ENCODE data around the gene TMEM129.
"Not testable (repeated sequence)": the region's sequence is repeated elsewhere in the genome, so short reads cannot be mapped to it uniquely, and the experiment has no call there.

TMEM129 gene

GRCh38 chr4:1693131-1693896, 27.8 kb downstream of the TMEM129 start:
- peak; percentile 74 for DNase-seq (ENCODE audit: low spot score)

- DNase-seq (ENCODE audit: low spot score): no peak
These were observed 29.3 kb downstream of the TMEM129 start for GRCh38 chr4:1691737-1692373.

GRCh38 chr4:1690698-1691097, 30.4 kb downstream of the TMEM129 start:
- no peak for DNase-seq (ENCODE audit: low spot score)

- DNase-seq (ENCODE audit: low spot score): no peak
These were observed 34.6 kb downstream of the TMEM129 start for GRCh38 chr4:1686440-1687036.

DNA sequence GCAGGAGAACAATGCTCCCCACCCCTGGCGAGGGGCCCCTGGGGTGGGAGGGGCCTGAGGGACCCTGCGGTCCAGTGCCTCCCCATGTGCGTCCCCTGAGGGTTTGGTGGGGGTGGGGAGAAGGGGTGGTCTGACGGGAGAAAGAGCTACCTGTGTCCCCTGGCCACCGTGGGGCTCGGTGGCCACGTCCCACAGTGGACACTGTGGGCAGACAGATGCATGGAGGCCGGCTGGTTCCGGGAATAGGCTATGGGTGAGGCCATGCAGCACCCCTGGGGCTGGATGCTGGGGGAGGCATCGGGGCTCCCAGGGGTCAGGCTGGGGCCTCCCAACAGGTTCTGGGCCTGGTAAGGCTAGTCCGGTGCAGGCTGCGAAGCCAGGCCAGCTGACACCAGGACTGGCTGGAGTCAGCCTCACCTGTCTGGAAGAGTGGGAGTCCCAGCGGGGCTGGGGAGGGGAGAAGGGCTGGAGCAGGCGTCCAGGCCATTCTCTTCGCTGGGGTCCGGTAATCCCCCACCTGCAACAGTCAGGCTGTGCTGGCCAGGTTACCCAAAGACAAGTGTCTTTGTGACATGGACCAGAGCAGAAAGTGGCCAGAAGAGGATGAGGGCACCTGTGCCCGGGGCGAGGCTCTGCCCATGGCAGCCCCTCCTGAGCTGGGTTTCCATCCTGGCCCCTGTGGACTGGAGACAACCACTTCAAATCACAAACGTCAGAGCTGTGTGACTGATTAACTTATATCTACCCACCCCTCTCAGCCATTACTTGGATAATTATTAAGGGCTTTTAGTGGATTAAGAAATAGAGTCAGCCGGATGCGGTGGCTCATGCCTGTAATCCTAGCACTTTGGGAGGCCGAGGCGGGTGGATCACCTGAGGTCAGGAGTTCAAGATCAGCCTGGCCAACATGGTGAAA, 35.6 kb downstream of the TMEM129 start:
- DNase-seq (ENCODE audit: low spot score): no peak

- no peak for DNase-seq (ENCODE audit: low spot score)
These were observed 36.5 kb downstream of the TMEM129 start for GRCh38 chr4:1684506-1685234.

- DNase-seq (ENCODE audit: low spot score): peak; percentile 75
These were observed 37.2 kb downstream of the TMEM129 start, which contains the start of gene FAM53A for GRCh38 chr4:1683736-1684505. Gene FAM53A (minus strand): TSS chr4:1684313. CDS start chr4:1668741, 15,572 bp downstream.

- DNase-seq (ENCODE audit: low spot score): peak; percentile 39
These were observed 37.8 kb downstream of the TMEM129 start for GRCh38 chr4:1683261-1683735.

DNA sequence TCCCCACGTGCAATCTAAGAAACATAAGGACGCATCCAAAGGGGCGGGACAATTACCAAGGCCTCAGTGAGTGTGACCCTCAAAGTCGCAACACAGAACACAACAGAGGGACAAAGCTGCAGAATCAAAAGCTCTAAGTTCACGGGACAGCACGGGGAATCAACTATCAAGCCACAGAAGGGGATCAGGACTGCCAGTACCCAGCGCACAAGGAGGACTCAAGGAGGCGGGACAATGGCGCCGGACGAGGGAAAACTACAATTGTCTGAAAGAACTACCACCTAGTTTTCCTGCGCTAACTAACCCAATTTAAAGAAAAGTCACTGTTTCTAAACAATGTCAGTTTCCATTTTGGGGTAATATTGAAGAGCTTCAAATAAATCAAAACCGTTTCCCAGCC, 38.3 kb downstream of the TMEM129 start:
- no peak for DNase-seq (ENCODE audit: low spot score)

- no peak for DNase-seq (ENCODE audit: low spot score)
These were observed 42.9 kb downstream of the TMEM129 start for GRCh38 chr4:1678244-1678643.

- DNase-seq (ENCODE audit: low spot score): no peak
These were observed 44.3 kb downstream of the TMEM129 start for GRCh38 chr4:1676605-1677525.

DNA sequence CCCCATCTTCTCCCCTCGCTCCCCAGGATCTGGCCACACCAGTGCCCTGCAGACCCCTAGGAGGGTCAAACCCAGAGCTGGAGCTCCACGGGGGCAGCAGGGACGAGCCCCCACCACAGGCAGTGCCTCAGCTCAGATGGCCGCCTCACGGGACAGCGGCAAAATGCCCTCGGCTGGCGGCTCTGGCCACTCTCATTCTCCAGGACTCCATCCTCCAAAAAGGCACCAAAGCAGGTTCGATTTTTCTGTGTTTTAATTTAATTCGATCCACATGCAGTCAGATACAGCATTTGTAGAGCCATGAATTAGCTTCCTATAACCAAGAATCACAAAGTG, 45.4 kb downstream of the TMEM129 start:
- DNase-seq (ENCODE audit: low spot score): no peak

- DNase-seq (ENCODE audit: low spot score): no peak
These were observed 45.9 kb downstream of the TMEM129 start for GRCh38 chr4:1675136-1675801.

- no peak for DNase-seq (ENCODE audit: low spot score)
These were observed 46.4 kb downstream of the TMEM129 start for GRCh38 chr4:1674682-1675081.

GRCh38 chr4:1673671-1674070, 47.5 kb downstream of the TMEM129 start:
- DNase-seq (ENCODE audit: low spot score): no peak

DNA sequence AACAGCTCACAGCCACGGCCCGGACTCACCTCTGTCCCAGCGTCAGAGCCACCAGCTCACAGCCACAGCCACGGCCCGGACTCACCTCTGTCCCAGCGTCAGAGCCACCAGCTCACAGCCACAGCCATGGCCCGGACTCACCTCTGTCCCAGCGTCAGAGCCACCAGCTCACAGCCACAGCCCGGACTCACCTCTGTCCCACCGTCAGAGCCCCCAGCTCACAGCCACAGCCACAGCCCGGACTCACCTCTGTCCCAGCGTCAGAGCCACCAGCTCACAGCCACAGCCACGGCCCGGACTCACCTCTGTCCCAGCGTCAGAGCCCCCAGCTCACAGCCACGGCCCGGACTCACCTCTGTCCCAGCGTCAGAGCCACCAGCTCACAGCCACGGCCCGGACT, 50.1 kb downstream of the TMEM129 start:
- not testable (repeated sequence) for DNase-seq (ENCODE audit: low spot score)

DNA sequence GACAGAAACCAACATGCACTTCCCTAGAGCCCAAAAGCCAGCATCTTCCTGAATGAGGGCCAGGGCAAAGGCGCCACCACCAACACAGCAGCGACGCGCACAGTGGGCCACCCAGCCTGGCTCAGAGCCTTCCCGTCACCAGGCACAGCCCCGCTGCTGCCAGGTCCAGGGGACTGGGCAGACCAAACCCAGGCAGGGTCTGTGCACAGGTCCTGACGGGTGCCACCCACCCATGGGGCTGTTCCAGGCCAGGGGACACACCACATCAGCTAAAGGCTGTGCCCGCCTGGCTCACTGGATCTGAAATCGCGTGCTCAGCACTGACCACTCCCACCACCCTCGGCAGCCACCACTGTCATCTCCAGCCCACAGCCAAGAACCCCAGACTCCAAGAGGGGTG, 50.8 kb downstream of the TMEM129 start:
- DNase-seq (ENCODE audit: low spot score): no peak

DNA sequence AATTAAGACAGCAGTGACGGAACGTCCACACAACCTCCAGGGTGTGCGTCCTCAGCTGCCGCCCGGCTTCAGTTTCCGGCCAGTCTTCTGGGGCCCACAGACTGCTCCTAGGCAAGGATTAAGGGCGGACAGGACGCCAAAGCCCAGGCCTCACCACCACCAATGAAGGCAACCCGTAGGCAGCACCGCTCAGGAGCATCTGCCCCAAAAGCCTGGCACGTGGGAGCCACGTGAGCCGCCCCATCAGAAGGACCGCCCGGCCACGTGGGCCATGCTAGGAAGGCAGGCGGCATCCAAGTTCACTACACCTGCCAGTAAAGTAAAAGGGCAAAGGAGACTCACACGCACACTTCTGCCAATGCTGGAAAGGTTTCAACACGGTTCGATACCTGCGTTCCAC, 51.3 kb downstream of the TMEM129 start:
- no peak for DNase-seq (ENCODE audit: low spot score)

DNA sequence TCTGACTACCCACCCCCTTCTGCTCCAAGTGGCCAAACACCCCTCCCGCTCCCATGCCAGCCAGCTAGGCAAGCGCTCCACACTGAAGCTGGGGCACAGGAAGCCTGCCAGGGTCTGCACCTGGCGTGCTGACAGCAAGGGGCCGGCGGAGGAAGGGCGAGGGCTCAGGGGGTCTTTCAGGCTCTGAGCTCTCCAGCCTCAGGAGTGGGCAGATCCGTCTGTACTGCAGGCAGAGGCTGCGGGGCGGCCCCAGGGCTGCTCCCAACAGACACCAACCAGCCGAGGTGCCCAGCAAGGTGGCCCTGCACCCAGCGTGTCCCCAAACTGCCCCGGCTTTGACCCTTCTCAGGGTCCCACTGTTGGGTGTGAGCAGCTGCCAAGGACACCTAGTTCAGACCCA, 51.9 kb downstream of the TMEM129 start:
- DNase-seq (ENCODE audit: low spot score): no peak
